Measurements from ENCODE around the gene RBM33.

RBM33 gene

DNA sequence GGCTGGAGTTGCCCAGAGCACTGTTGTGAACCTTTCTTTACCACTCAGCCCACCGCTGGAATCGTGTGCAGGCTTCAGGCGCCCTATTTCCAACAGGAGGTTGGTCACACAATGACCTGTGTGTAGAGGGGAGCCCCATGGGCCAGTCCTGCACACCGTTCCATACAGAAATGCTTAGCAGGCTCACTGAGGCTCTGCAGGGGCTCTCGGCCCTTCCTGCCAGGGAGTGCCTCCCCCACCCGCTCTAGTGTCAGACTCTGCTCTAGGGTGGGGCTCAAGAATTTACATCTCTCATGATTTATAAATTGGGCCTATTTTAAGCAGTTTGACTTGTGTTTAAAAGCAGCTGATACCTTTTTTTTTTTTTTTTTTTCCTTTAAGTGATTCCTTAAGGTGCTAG, 125.8 kb downstream of the RBM33 start:
- DNase-seq (ENCODE audit: low read depth in 2 of 2): no peak

DNA sequence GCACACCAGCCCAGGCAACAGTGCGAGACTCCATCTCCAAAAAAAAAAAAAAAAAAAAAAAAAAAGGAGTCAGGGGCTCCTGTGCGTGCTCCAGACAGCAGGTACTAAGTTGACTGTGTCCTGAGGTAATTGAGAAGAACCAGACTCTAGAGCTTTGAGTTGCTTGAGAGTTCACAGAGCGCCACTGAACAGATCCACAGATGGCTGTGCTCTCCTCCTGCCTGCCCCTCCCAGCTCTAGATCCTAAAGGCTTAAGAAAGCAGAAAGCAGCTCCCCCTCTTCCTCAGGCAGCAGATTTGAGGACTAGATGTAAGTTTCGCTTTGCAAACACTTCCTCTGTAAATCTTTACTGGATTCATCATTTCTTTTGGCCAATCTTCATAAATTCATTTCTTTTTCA, 129.1 kb downstream of the RBM33 start:
- no peak for DNase-seq (ENCODE audit: low read depth in 2 of 2)

DNA sequence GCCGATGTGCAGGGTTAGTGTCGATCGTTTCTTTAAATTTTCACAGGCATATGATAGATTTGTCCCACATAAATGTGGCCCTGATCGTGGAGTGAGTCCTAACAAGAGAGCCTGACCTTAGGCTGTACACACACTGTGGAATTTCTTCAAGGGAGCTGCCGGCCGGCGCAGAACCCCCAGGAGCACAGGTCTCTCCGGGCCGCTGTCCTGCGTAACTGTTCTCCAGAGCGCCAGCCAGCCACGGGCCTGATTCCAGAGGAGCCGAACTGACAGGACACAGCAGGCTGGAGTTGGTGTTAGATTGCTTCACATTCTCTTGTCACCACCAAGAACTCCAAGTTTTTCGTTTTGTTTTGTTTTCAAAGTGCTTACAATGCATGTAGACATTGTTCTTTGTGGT, 130.5 kb downstream of the RBM33 start:
- no peak for DNase-seq (ENCODE audit: low read depth in 2 of 2)

DNA sequence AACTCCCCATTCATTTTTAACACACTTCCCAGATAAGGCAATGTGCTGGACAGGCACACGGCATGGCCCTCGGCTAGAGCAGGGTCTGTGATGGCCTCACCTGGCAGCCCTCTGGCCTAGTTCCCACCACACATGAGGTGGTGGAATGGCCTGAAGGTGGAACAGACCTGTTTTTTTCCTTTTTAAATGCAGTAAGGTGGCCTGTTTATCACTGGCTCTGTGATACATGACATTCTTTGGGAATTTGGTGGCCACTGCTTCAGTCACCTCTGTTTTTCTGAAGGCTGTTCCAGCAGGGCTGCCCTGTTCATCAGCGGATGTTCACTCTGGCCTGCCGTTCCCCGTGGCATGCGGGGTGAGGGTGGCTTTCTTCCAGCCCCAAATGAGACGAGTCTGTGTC, 131.2 kb downstream of the RBM33 start:
- no peak for DNase-seq (ENCODE audit: low read depth in 2 of 2)

DNA sequence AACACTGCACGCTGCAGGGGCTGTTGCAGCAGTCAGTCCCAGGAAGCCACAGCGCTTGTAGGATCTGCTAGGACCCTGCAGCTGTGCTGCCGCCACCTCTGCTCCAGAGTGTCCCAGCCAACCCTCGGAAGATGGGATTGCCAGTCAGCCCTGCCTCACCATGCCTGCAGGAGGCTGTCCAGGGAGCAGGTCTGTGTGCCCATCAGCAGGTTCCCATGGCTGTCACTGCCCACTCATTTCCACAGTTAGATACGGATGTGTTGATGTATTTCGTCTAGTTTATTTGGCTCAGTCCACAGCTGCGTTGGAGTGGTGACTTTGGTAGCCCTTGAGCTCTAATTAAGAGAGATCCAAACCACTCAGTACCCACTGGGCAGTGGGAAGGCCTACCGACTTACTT, 132.1 kb downstream of the RBM33 start:
- no peak for DNase-seq (ENCODE audit: low read depth in 2 of 2)

DNA sequence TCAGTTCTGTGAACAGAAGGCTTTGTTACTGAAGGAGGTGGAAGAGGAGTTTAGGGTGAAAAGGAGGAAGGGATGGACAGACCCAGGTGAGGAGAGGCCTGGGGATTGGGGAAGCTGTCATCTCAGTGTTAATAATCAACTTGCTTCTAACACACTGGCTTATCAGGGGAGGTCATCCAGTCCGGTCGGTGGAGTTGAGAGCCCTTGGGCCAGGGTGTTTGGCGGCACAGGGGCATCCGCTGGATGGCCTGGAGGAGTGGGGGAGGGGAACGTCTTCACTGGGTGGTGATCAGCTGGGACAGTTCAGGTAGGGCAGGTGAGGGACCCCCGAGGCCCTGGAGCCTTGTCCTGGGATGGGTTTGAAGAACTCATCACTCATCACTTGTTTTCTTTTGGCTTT, 133.9 kb downstream of the RBM33 start:
- no peak for DNase-seq (ENCODE audit: low read depth in 2 of 2)

DNA sequence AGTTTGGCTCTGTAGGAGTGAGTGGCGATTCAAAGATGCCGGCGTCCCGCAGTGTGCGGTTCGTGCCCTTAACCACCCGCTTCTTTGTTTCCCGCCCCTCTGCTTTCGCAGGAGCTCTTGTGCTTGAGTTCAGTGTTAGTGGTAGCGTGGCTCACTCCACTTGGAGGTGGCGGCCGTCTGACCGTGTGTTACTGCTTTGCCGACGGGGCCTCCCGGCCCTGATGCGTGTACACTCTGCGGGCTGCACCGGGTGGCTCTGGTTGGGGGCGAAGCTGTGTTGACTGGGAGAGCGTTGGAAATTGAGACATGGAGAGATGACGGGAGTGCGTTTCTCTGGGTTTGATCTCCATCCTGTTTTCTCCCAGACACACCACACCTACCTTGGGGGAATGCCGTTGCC, 136.4 kb downstream of the RBM33 start:
- no peak for DNase-seq (ENCODE audit: low read depth in 2 of 2)

DNA sequence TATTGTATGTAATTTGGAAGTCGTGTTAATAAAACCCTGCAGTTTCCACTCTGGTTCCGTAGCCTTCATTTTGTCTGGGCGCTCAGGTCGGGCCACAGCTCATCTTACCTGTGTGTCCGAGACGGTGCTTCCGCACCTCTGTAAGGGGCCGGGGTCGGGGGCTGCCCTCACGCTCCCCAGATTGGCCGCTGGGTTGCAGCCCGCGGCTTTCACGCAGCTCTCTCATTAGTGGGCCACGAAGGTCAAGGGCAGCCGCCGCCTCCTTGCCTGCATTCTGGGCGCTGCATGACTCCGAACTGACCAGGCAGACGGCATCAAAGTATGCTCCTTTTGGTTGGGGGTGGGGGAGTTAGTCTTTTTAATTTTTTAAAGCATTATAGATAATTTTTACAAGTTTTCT, 137.0 kb downstream of the RBM33 start:
- no peak for DNase-seq (ENCODE audit: low read depth in 2 of 2)

DNA sequence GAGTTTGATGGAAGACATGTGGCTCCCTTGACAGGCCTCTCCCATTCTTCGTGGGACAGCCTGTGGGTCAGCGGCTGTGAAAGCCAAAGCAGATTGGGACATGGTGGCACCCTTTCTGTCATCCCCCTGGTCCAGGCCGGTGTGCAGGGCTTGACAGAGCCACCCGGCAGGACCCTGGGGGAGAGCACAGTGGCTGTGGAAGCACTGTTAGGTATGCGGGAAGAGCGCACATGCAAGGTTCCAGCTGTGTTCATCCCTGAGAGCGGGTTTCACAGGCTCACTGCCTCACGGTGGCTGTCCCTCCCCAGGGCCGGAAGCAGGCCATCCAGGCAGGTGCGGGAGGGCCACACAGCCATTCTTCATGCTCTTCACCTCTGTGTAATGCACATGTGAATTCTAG, 138.0 kb downstream of the RBM33 start:
- DNase-seq (ENCODE audit: low read depth in 2 of 2): no peak

DNA sequence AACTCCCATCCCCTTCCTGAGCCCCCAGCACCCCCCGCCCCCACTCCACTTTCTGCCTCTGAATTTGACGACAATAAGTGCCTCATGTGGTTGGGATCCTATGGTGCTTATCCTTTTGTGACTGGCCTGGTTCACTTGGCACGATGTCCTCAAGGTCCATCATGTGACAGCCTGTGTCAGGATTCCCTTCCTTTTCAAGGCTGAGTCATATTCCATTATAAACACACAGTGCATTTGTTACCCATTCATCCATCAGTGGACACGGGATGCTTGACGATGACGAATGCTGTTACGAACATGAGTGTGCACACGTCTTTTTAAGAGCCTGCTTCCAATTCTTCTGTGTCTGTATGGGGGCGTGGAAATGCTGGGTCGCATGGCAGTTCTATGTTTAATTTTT, 141.1 kb downstream of the RBM33 start:
- no peak for DNase-seq (ENCODE audit: low read depth in 2 of 2)

DNA sequence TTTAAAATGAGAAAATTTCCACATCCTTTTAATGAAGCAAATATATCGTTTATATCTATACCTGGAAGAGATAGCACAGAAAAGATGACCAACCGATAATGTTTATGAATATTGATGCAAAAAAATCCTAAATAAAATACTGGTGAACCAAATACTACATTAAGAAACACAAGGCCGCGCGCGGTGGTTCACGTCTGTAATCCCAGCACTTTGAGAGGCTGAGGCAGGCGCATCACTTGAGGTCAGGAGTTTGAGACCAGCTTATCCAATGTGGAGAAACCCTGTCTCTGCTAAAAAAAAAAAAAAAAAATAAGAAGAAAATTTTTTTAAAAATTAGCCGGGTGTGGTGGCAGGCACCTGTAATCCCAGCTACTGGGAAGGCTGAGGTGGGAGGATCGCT, 142.0 kb downstream of the RBM33 start:
- no peak for DNase-seq (ENCODE audit: low read depth in 2 of 2)

DNA sequence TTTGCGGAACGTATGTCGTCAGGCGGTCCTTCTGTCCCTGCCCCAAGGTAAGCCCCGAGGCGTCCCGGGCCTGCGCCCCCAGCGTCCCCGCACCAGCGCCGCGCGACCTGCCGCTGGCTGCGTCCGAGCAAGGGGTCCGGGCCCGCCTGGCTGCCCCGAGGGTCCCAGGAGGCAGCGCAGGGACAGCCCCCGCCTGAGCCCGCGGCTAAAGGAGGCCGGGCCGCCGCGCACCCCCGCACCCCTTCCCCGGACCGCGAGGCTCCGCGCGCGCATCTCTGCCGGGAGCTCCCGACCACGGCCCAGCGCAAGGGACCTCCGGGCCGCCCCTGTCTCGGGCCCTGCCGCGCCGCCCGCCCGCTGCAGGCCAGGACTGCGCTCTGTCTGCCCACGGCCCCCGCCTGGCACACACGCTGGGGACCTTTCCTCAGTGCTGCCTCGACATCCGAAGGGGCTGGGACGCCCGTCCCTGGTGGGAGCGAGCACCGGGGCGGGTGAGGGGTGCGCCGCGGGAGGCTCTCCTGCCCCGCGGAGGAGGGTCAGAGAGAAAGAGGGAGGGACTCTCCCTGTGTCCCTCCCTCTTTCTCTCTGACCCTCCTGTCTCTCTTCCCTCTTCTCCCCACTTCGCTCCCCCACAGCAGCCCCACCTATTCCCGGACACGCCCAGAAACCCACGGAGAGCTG, 142.8 kb downstream of the RBM33 start:
- no peak for DNase-seq (ENCODE audit: low read depth in 2 of 2)

DNA sequence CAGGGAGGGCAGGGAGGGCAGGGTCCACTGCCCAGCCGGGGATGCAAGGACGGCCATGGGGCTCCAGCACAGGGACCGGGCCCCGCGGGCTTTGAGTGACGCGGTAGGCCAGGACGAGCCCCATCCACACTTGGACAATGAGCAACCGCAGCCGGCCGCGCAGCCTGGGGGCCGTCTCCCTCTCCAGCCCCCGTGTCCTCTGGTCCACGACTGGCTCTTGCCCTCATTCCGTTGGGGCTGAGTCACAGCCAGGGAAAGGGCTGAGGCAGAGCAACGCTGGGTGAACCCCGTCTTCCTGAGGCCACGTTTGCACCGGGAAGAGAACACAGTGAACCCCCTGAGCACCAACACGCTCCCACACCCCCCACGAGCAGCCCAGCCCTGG, 144.1 kb downstream of the RBM33 start:
- no peak for DNase-seq (ENCODE audit: low read depth in 2 of 2)

DNA sequence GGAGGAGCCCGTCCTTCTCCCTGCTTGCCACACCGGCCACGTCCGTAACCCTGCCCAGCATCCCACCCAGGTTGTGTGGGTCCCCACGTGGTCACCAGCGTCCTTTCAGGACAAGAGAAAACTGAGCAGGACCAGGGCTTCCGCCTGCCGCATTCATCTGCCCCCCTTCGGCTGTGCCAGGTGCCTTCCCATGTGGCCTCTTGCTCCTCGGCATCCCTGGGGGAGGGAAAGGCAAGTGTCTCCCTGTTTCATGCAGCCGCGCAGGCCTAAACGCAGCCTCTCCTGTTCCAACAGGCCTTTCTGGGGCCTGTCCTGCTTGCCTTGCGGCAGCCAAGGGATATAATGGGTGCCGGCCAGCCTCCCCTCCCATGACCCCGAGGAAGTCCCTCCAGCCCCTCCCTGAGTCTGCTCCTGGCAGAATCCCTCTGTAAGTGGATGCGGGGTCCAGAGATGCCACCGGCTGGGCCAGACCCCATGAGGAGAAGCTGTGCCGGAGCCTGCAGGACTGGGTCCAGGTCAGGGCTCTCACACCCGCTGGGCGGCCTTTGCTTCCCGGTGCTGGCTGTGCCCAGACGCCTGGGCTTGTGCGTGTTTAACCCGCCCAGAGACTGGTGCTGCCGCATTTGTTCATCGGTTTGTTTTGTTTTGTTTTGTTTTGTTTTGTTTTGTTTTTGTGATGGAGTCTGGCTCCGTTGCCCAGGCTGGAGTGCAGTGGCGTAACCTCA, 144.7 kb downstream of the RBM33 start:
- DNase-seq (ENCODE audit: low read depth in 2 of 2): no peak

DNA sequence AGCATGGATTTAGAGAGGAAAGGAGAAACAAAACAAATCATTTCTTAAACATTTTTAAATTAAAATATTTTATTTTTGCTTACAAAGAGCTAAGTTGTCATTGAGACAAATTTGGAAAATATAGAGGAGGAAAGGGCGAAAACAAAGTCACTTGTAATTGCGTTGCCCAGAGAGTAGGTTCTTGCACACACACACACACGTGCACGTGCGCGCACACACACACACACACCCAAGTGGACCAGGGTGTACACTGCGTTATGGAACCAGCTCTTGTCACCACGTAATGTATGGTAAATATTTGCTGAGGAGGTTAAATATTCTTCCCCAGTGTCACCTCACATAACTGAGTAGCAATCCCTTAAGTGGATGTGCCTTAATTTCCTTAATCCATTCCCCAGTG, 146.2 kb downstream of the RBM33 start:
- DNase-seq (ENCODE audit: low read depth in 2 of 2): no peak

DNA sequence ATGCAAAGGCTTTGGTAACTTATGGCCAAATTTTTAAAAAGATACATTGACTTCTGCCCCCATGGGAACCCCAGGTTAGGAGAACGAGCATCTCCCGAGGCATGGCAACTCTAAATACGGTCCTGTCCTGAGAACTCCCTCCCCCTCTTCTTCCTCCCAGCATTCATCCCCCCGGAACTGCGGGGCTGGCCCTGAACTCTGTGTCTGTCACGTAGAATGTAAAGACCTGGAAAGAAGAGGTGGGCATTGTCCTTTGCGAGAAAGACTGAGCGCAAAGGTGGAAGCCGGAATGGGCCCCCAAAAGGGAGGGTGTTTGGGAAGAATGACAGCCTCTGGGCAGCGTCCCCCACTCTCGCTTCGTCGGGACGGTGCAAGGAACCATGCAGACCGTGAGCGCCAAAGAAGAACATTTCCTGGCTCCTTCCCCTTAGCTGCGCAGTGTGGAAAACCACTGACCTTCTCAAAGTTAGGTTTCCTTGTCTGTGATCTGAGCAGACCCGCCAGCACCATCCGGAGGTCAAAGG, 146.8 kb downstream of the RBM33 start:
- DNase-seq (ENCODE audit: low read depth in 2 of 2): no peak

DNA sequence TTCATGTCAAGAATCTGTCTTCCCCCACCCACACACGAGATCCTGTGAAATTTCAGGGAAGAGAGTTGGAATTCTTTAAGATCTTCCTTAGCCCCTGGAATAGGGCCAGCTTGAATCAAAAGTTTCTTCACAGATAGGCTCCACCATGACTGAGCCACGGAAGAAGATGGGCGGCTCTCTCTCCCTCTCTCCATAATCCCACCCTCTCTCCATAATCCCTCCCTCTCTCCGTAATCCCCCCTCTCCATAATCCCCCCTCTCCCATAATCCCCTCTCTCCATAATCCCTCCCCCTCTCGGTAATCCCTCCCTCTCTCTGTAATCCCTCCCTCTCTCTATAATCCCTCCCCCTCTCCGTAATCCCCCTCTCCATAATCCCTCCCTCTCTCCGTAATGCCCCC, 147.4 kb downstream of the RBM33 start:
- DNase-seq (ENCODE audit: low read depth in 2 of 2): no peak

DNA sequence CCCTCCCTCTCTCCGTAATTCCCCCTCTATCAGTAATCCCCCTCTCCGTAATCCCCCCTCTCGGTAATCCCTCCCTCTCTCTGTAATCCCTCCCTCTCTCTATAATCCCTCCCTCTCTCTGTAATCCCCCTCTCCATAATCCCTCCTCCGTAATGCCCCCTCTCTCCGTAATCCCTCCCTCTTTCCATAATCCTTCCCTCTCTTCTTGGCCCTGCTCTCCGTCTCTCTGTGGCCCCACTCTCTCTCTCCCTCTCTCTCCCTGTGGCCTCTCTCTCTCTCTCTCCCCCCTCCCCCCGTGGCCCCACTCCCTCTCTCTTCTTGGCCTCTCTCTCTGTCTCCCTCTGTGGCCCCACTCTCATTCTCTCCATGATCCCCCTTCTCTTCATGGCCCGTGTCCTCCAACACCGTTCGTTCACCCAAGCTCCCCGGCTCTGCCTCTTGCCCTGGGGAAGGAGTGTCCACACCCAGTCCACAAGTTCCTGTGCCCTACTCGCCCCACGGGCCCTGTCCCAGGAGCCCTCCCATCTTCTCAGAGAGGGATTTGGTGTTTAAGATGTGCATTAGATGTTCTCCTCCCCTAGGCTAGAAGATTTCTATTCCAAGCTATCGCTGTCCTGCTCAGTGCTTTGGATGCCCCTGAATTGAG, 148.0 kb downstream of the RBM33 start:
- no peak for DNase-seq (ENCODE audit: low read depth in 2 of 2)

DNA sequence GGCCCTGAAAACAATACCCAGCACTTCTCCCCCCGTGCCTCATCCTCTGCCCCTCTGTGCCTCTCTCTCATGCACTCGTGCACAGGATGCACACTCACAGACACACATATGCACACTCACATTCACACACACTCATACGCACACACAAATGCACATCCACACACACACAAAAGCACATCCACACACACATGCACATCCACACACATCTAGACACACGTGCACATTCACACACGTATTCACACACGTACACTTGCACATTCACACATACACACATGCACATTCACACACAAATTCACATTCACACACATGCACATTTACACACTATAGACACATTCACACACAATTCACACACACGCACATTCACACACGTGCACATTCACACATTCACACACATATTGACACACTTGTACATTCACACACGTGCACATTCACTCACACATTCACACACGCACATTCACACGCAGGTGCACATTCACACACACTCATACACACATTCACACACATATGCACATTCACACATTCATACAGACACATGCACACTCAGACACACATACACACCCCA, 148.6 kb downstream of the RBM33 start:
- no peak for DNase-seq (ENCODE audit: low read depth in 2 of 2)

DNA sequence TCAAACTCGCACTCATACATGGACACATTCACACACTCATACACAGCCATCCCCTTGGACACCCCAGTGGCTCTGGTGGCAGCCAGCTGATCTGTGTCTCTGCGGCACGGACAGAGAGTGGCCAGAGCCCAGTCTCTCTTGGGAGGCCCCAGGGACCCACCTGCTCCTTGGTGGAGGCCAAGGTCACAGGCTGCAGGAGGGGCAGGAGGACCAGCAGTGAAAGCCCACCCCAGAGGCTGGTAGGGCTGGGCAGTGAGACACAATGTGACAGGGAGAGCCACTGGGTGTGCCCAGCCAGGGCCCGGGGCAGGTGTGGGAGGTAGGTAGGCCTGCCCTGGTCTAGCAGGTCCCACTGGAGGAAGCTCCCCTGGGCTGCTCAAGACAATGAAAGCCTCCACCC, 149.3 kb downstream of the RBM33 start:
- no peak for DNase-seq (ENCODE audit: low read depth in 2 of 2)

DNA sequence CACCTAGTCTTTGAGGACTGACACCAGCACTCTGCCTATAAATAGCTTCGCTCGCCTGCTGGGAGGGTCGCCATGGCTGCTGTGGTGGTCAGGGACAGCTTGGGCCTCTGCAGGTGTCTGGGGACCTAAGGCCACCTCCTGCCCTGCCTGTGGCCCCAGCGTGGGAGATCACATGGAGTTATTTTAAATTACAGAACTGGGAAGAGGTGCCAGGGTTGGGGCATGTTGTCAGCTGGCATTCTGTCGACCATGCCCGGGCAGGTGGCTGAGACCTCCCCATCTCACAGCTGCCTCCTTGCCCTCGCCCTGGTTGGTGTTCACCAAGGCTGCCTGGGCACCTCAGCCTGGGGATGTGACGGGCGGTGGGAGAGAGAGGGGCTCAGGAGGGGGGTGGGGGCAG, 149.7 kb downstream of the RBM33 start:
- DNase-seq (ENCODE audit: low read depth in 2 of 2): no peak

DNA sequence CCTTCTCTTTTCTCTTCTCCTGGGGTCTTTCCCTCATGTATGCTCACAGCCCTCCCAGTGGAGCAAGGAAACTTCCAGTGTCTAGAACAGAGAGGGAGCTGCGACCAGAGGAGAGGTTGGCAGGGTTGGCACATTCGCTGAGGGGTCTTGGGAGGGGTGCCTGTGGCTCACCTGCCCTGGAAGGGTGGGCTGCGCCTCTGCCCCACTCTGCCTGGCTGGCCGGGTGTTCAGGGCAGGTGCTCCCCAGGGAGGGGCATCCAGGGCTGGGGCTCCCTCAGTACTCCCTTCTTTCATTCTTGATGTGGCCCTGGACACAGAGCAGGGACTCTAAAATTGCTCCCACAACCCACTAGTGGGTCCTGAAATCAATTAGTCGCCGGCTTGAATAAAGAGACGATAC, 150.9 kb downstream of the RBM33 start:
- no peak for DNase-seq (ENCODE audit: low read depth in 2 of 2)

DNA sequence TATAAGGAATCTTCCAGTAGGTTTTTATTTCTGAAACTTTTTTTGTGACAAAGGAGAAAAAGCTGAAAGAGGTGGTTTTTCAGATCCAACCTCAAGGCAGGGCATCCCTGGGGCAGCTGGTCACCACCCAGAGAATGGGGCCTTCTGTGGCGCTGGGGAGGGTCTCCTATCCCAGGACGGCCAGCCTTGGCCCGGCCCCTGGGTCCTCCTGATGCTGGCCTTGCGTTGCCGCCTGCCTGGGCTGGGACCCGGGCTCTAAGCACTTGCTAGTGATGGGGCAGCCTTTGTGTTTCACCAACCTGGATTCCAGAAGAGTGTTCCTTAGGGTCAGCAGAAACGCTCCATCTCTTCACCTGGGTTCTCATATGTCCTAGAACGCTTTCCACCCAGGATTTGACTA, 151.5 kb downstream of the RBM33 start:
- no peak for DNase-seq (ENCODE audit: low read depth in 2 of 2)

Data from stimulated activated CD8-positive, alpha-beta memory T cell treated with anti-CD3 and anti-CD28 coated beads, Interleukin-15, amount 100 ng/mL, for 48 hours (primary cell).